ENCODE data around the gene IL1RAPL2.

DNA sequence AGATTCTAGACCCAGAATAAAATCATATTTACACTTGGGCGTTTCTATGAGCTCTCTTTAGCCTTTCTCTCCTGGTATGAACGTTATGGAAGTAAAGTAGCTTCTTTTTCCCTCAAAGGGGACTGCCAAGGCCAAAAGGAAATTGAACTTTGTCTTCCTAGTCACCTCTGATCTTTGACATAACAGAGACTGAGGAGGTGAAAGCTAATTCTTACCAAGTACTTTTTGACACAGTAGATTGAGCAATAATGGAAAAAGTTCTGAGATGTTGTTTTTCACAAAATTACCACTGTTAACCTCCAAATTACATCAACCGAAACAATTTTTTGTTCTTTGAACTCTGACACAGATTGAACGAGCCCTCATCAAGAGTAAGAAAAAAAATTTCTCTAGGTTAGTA is 336.1 kb downstream of the IL1RAPL2 start:
- TF ChIP-seq, protein P1, sequence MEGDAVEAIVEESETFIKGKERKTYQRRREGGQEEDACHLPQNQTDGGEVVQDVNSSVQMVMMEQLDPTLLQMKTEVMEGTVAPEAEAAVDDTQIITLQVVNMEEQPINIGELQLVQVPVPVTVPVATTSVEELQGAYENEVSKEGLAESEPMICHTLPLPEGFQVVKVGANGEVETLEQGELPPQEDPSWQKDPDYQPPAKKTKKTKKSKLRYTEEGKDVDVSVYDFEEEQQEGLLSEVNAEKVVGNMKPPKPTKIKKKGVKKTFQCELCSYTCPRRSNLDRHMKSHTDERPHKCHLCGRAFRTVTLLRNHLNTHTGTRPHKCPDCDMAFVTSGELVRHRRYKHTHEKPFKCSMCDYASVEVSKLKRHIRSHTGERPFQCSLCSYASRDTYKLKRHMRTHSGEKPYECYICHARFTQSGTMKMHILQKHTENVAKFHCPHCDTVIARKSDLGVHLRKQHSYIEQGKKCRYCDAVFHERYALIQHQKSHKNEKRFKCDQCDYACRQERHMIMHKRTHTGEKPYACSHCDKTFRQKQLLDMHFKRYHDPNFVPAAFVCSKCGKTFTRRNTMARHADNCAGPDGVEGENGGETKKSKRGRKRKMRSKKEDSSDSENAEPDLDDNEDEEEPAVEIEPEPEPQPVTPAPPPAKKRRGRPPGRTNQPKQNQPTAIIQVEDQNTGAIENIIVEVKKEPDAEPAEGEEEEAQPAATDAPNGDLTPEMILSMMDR (IDR thresholded peaks at IDR 0.05), result no peak
- TF ChIP-seq, protein P2, sequence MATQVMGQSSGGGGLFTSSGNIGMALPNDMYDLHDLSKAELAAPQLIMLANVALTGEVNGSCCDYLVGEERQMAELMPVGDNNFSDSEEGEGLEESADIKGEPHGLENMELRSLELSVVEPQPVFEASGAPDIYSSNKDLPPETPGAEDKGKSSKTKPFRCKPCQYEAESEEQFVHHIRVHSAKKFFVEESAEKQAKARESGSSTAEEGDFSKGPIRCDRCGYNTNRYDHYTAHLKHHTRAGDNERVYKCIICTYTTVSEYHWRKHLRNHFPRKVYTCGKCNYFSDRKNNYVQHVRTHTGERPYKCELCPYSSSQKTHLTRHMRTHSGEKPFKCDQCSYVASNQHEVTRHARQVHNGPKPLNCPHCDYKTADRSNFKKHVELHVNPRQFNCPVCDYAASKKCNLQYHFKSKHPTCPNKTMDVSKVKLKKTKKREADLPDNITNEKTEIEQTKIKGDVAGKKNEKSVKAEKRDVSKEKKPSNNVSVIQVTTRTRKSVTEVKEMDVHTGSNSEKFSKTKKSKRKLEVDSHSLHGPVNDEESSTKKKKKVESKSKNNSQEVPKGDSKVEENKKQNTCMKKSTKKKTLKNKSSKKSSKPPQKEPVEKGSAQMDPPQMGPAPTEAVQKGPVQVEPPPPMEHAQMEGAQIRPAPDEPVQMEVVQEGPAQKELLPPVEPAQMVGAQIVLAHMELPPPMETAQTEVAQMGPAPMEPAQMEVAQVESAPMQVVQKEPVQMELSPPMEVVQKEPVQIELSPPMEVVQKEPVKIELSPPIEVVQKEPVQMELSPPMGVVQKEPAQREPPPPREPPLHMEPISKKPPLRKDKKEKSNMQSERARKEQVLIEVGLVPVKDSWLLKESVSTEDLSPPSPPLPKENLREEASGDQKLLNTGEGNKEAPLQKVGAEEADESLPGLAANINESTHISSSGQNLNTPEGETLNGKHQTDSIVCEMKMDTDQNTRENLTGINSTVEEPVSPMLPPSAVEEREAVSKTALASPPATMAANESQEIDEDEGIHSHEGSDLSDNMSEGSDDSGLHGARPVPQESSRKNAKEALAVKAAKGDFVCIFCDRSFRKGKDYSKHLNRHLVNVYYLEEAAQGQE (IDR thresholded peaks at IDR 0.05; ENCODE audit: insufficient read depth in 1 of 2, low read depth in 2 of 2, low read length in 1 of 2), result no peak
